ENCODE measurements around the gene TNIP2.
A peak's percentile ranks its signal among the peaks of the same experiment; 100 is the strongest.

- TF ChIP-seq CTCF (IDR thresholded peaks at IDR 0.05; ENCODE audit: low read depth, low read length), result peak; percentile 28; the same call in 1 of the 2 replicates
- no peak for TF ChIP-seq EZH2phosphoT487 (IDR thresholded peaks at IDR 0.05; ENCODE audit: low read depth)
Observed at GRCh38 chr4:2712261-2712842, 43.8 kb downstream of the TNIP2 start.

Measured in OCI-LY3 (cell line).